Esophagus muscularis mucosa (tissue), 4 donors: ENCODE data around the gene BCAS3. TPM values are rescaled to one million over a fixed set of nuclear protein-coding genes. Genes with fewer than 3 reads are reported as not detected.

ENCODE experiments used
- DNase-seq: peaks from one replicate; pipeline ENCODE4 v3.0.0-alpha.2; 2017; ENCODE audit errors: extremely low spot score
- H3K27ac ChIP-seq, 4 donors: fragments of 200-600 bp; sonication (generic); replicated peaks in 1 of 4; 1 replicate in 3 of 4; 2 replicates in 1 of 4; pipeline ENCODE4 v1.5.1; 2016 to 2019; ENCODE audit warnings: mild to moderate bottlenecking in 1 of 4
- H3K27me3 ChIP-seq, 4 donors: fragments of 200-600 bp; sonication (generic); one replicate each; pipeline versions ENCODE4 v1.5.1 to v1.6.0; 2016 to 2019
- H3K36me3 ChIP-seq, 4 donors: fragments of 200-600 bp; sonication (generic); one replicate each; pipeline ENCODE4 v1.5.1; 2016 to 2019
- H3K4me1 ChIP-seq, 4 donors: fragments of 200-600 bp; sonication (generic); one replicate each; pipeline ENCODE4 v1.5.1; 2016 to 2019
- H3K4me3 ChIP-seq, 4 donors: fragments of 200-600 bp; sonication (generic); 1 replicate in 2 of 4; 2 replicates in 2 of 4; pipeline ENCODE4 v1.5.1; 2016 to 2019; ENCODE audit warnings: mild to moderate bottlenecking in 4 of 4, moderate library complexity in 1 of 4
- H3K9me3 ChIP-seq, 4 donors: fragments of 200-600 bp; sonication (generic); 1 replicate in 3 of 4; 2 replicates in 1 of 4; pipeline ENCODE4 v1.5.1; 2016 to 2019
- EP300 ChIP-seq: sonication (generic); formaldehyde crosslinking; IDR thresholded peaks from one replicate; pipeline ENCODE4 v1.6.1; 2017; ENCODE audit warnings: antibody characterized with exemption
- POLR2A ChIP-seq: fragments of 450-650 bp; IDR thresholded peaks from one replicate; pipeline ENCODE4 v1.6.1; 2017; ENCODE audit warnings: antibody characterized with exemption, moderate library complexity, mild to moderate bottlenecking, low read depth
- POLR2AphosphoS5 ChIP-seq, 2 donors: sonication (generic); formaldehyde crosslinking; IDR thresholded peaks; one replicate each; pipeline ENCODE4 v1.6.1; 2017; ENCODE audit warnings: antibody characterized with exemption in 2 of 2
- WGBS: methylation state at CpG from one replicate; pipeline ENCODE4 v1.1.5; 2018; 5-methylcytosine and 5-hydroxymethylcytosine counted together
- intact Hi-C: fragments of 100-400 bp; cut with DNase I; formaldehyde crosslinking; loops from one replicate; pipeline ENCODE4 v1.15.1; 2023
- total RNA-seq, 4 donors: library from RNA; depleted of rRNA; stranded (reverse); fragments of >200 nt; gene quantifications; one replicate each; pipeline versions ENCODE4 v1.1.0 to v1.2.1, GENCODE V29; 2016
- TF ChIP-seq, protein P1 (sequence below), 3 experiments: fragments of 200-600 bp in 2 of 3; fragments of 450-650 bp in 1 of 3; sonication (generic) in 2 of 3; IDR thresholded peaks; one replicate each; pipeline ENCODE4 v1.5.1; 2017 to 2019; ENCODE audit warnings: antibody characterized with exemption in 3 of 3, mild to moderate bottlenecking in 2 of 3, moderate library complexity in 1 of 3

Gene BCAS3
- total RNA-seq, 4 donors from 2014 or later = 17.4 to 25.7 (median 19.5) TPM

DNA sequence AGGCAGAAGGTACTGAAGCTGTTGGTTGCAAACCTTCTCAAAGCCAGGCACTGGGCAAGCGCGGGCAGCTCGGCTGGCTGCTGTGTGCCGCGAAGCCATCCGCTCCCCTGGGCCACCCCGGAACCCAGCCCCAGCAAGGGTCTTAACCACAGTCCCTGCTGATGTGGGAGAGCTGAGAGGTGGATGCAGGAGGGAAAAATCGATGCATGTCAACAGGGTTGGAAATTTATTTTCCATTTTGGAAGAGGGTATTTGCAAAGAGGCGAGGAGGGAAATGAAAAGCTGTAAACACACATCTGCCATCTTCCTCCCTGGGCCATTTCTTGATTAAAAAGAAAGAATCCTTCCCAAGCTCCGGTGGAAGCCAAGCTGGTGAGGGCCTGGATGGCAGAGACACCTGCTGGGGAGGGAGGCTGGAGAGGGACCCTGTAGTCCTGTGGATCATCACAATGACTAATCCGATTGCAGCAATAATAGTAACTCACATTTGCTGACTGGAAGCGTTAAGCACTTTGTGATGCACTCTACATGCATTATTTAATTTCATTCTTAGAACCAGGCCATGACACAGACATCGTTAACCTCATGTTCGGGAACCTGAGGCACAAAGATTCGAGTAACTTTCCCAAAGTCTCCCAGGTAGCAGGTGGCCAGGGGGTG lies 708.1 kb downstream of the BCAS3 start:
- 92% methylated on average over 10 of the region's 15 CpGs for WGBS
- H3K9me3 ChIP-seq = no peaks in the 10 kb centered on the region
- peaks cover 5 to 16% (median 14%) of the 10 kb centered on the region in 4 donors for H3K4me1 ChIP-seq
- intact Hi-C loops = loop anchor here (10.0 kb wide), 1 partner anchor 241 kb away; no protein-coding TSS in a partner anchor
- no peak for DNase-seq
- no peak overlapping the region for H3K4me3 ChIP-seq
- H3K27ac ChIP-seq = no peak overlapping the region
- H3K27me3 ChIP-seq = no peaks in the 10 kb centered on the region
- no peak for TF ChIP-seq POLR2AphosphoS5 (IDR thresholded peaks at IDR 0.05)
- TF ChIP-seq, protein P1, sequence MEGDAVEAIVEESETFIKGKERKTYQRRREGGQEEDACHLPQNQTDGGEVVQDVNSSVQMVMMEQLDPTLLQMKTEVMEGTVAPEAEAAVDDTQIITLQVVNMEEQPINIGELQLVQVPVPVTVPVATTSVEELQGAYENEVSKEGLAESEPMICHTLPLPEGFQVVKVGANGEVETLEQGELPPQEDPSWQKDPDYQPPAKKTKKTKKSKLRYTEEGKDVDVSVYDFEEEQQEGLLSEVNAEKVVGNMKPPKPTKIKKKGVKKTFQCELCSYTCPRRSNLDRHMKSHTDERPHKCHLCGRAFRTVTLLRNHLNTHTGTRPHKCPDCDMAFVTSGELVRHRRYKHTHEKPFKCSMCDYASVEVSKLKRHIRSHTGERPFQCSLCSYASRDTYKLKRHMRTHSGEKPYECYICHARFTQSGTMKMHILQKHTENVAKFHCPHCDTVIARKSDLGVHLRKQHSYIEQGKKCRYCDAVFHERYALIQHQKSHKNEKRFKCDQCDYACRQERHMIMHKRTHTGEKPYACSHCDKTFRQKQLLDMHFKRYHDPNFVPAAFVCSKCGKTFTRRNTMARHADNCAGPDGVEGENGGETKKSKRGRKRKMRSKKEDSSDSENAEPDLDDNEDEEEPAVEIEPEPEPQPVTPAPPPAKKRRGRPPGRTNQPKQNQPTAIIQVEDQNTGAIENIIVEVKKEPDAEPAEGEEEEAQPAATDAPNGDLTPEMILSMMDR (IDR thresholded peaks at IDR 0.05) = no peak
- no peak for TF ChIP-seq POLR2A
- TF ChIP-seq EP300 = no peak
- no peaks in the 10 kb centered on the region for H3K36me3 ChIP-seq

DNA sequence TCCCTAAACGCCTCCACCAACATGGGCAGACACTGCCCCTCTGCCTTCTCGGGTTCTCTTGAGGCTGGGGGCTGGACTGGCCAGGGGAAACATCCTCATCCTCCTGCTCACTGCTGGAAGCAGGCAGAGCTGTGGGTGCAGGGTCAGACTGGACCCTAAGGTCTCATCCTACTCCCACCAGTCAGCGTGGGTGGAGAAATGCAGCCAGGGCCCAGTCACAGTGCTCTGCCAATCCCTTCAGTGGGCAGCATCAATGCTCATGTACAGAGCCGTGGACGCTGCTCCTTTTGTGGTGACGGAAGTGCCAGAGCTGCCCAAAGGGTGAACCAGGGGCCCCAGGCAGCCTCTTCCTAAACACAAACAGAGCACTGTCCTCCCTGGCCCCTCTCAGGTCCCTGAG lies 708.6 kb downstream of the BCAS3 start:
- H3K27ac ChIP-seq = no peak overlapping the region
- DNase-seq = no peak
- no peak for TF ChIP-seq POLR2A
- TF ChIP-seq POLR2AphosphoS5 (IDR thresholded peaks at IDR 0.05) = no peak
- no peak for TF ChIP-seq EP300
- TF ChIP-seq, protein P1 (IDR thresholded peaks at IDR 0.05) = no peak
- H3K4me3 ChIP-seq = no peak overlapping the region
- H3K4me1 ChIP-seq = peaks cover 5 to 17% (median 14%) of the 10 kb centered on the region in 4 donors
- H3K36me3 ChIP-seq = no peaks in the 10 kb centered on the region
- H3K9me3 ChIP-seq = no peaks in the 10 kb centered on the region
- intact Hi-C loops = loop anchor here (10.0 kb wide), 1 partner anchor 241 kb away; no protein-coding TSS in a partner anchor
- WGBS = 96% methylated on average over 3 of the region's 6 CpGs
- no peaks in the 10 kb centered on the region for H3K27me3 ChIP-seq

DNA sequence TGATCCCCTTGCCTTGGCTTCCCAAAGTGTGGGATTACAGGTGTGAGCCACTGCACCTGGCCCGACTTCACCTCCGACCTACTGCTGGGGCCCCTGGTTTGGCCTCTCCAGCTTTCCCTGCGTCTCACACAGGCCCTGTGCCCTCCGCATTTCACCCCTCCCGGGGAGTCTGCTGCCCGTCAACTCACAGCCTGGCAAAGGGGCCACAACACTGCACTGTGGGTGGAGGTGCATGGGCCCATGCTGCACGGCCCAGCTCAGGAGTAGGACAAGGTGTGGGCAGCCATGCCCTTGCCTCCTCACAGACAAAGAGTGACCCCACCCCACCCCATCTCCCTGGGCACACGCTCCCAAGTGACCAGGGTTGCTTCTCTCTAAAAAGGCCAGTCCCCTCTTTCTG lies 709.4 kb downstream of the BCAS3 start:
- H3K27ac ChIP-seq = no peak overlapping the region
- peaks cover 0 to 1% (median 0%) of the 10 kb centered on the region in 4 donors for H3K36me3 ChIP-seq
- H3K4me1 ChIP-seq = peaks cover 5 to 17% (median 14%) of the 10 kb centered on the region in 4 donors
- H3K4me3 ChIP-seq = no peak overlapping the region
- no peaks in the 10 kb centered on the region for H3K27me3 ChIP-seq
- H3K9me3 ChIP-seq = no peaks in the 10 kb centered on the region
- 97% methylated on average over 8 of the region's 8 CpGs for WGBS
- intact Hi-C loops = loop anchor here (10.0 kb wide), 1 partner anchor 242 kb away; no protein-coding TSS in a partner anchor
- TF ChIP-seq POLR2A = no peak
- no peak for TF ChIP-seq POLR2AphosphoS5 (IDR thresholded peaks at IDR 0.05)
- TF ChIP-seq EP300 = no peak
- TF ChIP-seq, protein P1 (IDR thresholded peaks at IDR 0.05) = no peak
- no peak for DNase-seq

DNA sequence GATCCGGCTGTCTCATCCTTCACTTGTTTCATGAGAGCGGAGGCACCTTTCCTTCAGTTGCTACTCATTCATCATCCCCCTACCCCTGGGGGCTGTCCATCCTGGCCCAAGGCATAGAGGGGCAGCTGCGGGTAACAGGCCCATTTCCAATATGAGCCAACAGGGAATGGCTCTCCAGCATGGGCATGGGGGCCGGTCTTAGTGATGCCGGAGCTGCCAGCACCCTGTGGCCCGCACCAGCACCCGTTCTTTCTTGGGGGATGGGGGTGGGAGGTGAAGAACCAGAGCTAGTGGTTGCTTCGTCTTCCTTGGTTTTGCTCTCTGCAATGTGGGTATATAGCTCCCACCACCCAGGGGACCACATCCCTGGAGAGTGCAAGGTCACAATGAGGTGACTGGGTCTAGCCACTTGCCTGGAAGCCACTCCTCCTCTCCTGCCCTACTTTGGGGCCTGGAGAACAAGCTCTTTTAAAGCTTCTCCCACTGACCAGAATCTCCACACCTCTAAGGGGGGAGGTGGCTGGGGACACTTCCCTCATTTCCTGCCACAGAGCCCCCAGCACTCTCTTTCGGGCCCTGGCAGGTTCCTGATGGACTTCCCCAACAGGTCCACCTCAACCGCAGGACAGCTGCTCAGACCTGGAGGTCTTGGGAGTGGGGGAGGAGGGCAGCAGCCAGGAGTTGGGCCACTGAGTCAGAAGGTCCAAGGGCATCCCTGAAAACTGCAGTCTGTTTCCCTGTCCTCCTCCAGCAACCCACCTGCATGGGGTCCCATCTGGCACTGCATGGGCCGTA lies 710.1 kb downstream of the BCAS3 start:
- H3K27me3 ChIP-seq = no peaks in the 10 kb centered on the region
- 91% methylated on average over 11 of the region's 11 CpGs for WGBS
- H3K4me3 ChIP-seq = no peak overlapping the region
- TF ChIP-seq EP300 (no peak), POLR2A (no peak), POLR2AphosphoS5 (IDR thresholded peaks at IDR 0.05) (no peak)
- TF ChIP-seq, protein P1 (IDR thresholded peaks at IDR 0.05) = no peak
- H3K4me1 ChIP-seq = peaks cover 5 to 17% (median 14%) of the 10 kb centered on the region in 4 donors
- DNase-seq = no peak
- H3K36me3 ChIP-seq = peaks cover 0 to 5% (median 0%) of the 10 kb centered on the region in 4 donors
- H3K27ac ChIP-seq = no peak overlapping the region
- H3K9me3 ChIP-seq = no peaks in the 10 kb centered on the region
- intact Hi-C loops = loop anchor here (10.0 kb wide), 1 partner anchor 243 kb away; no protein-coding TSS in a partner anchor
